ENCODE results near the gene STK11IP. TPM values are rescaled to one million over a fixed set of nuclear protein-coding genes. Genes with fewer than 3 reads are reported as not detected.

Gene STK11IP
- total and polyA plus RNA-seq, 10 of the 15 experiments (the other 5 are each of a cell fraction or from before 2014, with no cell fraction given) = 0.42 to 24.0 (median 11.4) TPM

Small RNA genes within 50 kb of the gene (microRNA-seq; reads per million reads assigned to microRNA genes)
- gene MIR3132 = not detected

Small RNA genes within 50 kb of the gene (small RNA-seq; reads per million reads assigned to genes)
- gene MIR3132 (not detected), gene RN7SKP213 (not detected)

Other genes with a start within 250 kb of the STK11IP start
Only the 7 nearest of the 10 such genes appear.
- gene GMPPA, start 99.0 kb upstream of the STK11IP start, total RNA-seq (2014; rRNA removed) = 44.6 and 45.9 TPM in 2 replicates
- 23.4 and 24.4 TPM in 2 replicates for gene GMPPA, start 99.0 kb upstream of the STK11IP start, total RNA-seq (2014; rRNA removed; fragmentation: Illumina TruSeq; extraction: Trizol)
- 37.6 and 45.3 TPM in 2 replicates for gene GMPPA, start 99.0 kb upstream of the STK11IP start, total RNA-seq (2021)
- 31.1 and 53.6 TPM in 2 replicates for gene GMPPA, start 99.0 kb upstream of the STK11IP start, polyA plus RNA-seq (2011; rRNA removed)
- gene GMPPA, start 99.0 kb upstream of the STK11IP start, polyA plus RNA-seq (2014; fragmentation: Illumina TruSeq; extraction: Trizol) = 35.6 and 38.9 TPM in 2 replicates
- 10 to 100 TPM in 1 of 2 experiments, 1 to 10 TPM in 1; 1.9 to 10.2 TPM for gene GMPPA, start 99.0 kb upstream of the STK11IP start, polyA plus RNA-seq (2014; fragmentation: Nextera tagmentation; extraction: Ambion mirVana)
- gene GMPPA, start 99.0 kb upstream of the STK11IP start, polyA plus RNA-seq (2014; rRNA removed) = 49.9 and 54.5 TPM in 2 replicates
- 10 to 100 TPM; 66.8 to 83.2 TPM for gene GMPPA, start 99.0 kb upstream of the STK11IP start, polyA plus RNA-seq (2016; fragmentation: Nextera tagmentation; extraction: Ambion mirVana)
- gene ASIC4, start 83.4 kb upstream of the STK11IP start, total RNA-seq (2014; rRNA removed) = not detected in 2 replicates
- gene ASIC4, start 83.4 kb upstream of the STK11IP start, total RNA-seq (2014; rRNA removed; fragmentation: Illumina TruSeq; extraction: Trizol) = not detected in 2 replicates
- gene ASIC4, start 83.4 kb upstream of the STK11IP start, total RNA-seq (2021) = not detected in 2 replicates
- not detected in 2 replicates for gene ASIC4, start 83.4 kb upstream of the STK11IP start, polyA plus RNA-seq (2011; rRNA removed)
- 0.01 TPM in 1 of 2 replicates, not detected in the other for gene ASIC4, start 83.4 kb upstream of the STK11IP start, polyA plus RNA-seq (2014; fragmentation: Illumina TruSeq; extraction: Trizol)
- gene ASIC4, start 83.4 kb upstream of the STK11IP start, polyA plus RNA-seq (2014; fragmentation: Nextera tagmentation; extraction: Ambion mirVana) = not detected
- not detected in 2 replicates for gene ASIC4, start 83.4 kb upstream of the STK11IP start, polyA plus RNA-seq (2014; rRNA removed)
- gene ASIC4, start 83.4 kb upstream of the STK11IP start, polyA plus RNA-seq (2016; fragmentation: Nextera tagmentation; extraction: Ambion mirVana) = not detected
- gene CHPF, start 54.0 kb upstream of the STK11IP start, total RNA-seq (2014; rRNA removed) = 12.5 and 15.2 TPM in 2 replicates
- 1.2 and 2.0 TPM in 2 replicates for gene CHPF, start 54.0 kb upstream of the STK11IP start, total RNA-seq (2014; rRNA removed; fragmentation: Illumina TruSeq; extraction: Trizol)
- gene CHPF, start 54.0 kb upstream of the STK11IP start, total RNA-seq (2021) = 11.6 and 12.2 TPM in 2 replicates
- 0.89 and 2.2 TPM in 2 replicates for gene CHPF, start 54.0 kb upstream of the STK11IP start, polyA plus RNA-seq (2011; rRNA removed)
- 0.16 and 0.75 TPM in 2 replicates for gene CHPF, start 54.0 kb upstream of the STK11IP start, polyA plus RNA-seq (2014; fragmentation: Illumina TruSeq; extraction: Trizol)
- under 1 TPM in 1 of 2 experiments, not detected in 1; 0.09 TPM for gene CHPF, start 54.0 kb upstream of the STK11IP start, polyA plus RNA-seq (2014; fragmentation: Nextera tagmentation; extraction: Ambion mirVana)
- 8.3 and 11.5 TPM in 2 replicates for gene CHPF, start 54.0 kb upstream of the STK11IP start, polyA plus RNA-seq (2014; rRNA removed)
- gene CHPF, start 54.0 kb upstream of the STK11IP start, polyA plus RNA-seq (2016; fragmentation: Nextera tagmentation; extraction: Ambion mirVana) = 10 to 100 TPM; 14.2 to 17.4 TPM
- gene TMEM198, start 53.8 kb upstream of the STK11IP start, total RNA-seq (2014; rRNA removed) = 0.49 and 0.73 TPM in 2 replicates
- 0.23 and 0.27 TPM in 2 replicates for gene TMEM198, start 53.8 kb upstream of the STK11IP start, total RNA-seq (2014; rRNA removed; fragmentation: Illumina TruSeq; extraction: Trizol)
- gene TMEM198, start 53.8 kb upstream of the STK11IP start, total RNA-seq (2021) = 1.1 and 1.2 TPM in 2 replicates
- 0.23 and 0.56 TPM in 2 replicates for gene TMEM198, start 53.8 kb upstream of the STK11IP start, polyA plus RNA-seq (2011; rRNA removed)
- gene TMEM198, start 53.8 kb upstream of the STK11IP start, polyA plus RNA-seq (2014; fragmentation: Illumina TruSeq; extraction: Trizol) = 0.16 TPM in 1 of 2 replicates, not detected in the other
- gene TMEM198, start 53.8 kb upstream of the STK11IP start, polyA plus RNA-seq (2014; fragmentation: Nextera tagmentation; extraction: Ambion mirVana) = not detected
- gene TMEM198, start 53.8 kb upstream of the STK11IP start, polyA plus RNA-seq (2014; rRNA removed) = 1.2 TPM in 2 replicates
- gene TMEM198, start 53.8 kb upstream of the STK11IP start, polyA plus RNA-seq (2016; fragmentation: Nextera tagmentation; extraction: Ambion mirVana) = under 1 TPM; 0.46 to 0.92 TPM
- gene OBSL1, start 26.3 kb upstream of the STK11IP start, total RNA-seq (2014; rRNA removed) = not detected in 2 replicates
- not detected in 2 replicates for gene OBSL1, start 26.3 kb upstream of the STK11IP start, total RNA-seq (2014; rRNA removed; fragmentation: Illumina TruSeq; extraction: Trizol)
- gene OBSL1, start 26.3 kb upstream of the STK11IP start, total RNA-seq (2021) = 0.48 and 0.77 TPM in 2 replicates
- not detected in 2 replicates for gene OBSL1, start 26.3 kb upstream of the STK11IP start, polyA plus RNA-seq (2011; rRNA removed)
- gene OBSL1, start 26.3 kb upstream of the STK11IP start, polyA plus RNA-seq (2014; fragmentation: Illumina TruSeq; extraction: Trizol) = not detected in 2 replicates
- not detected for gene OBSL1, start 26.3 kb upstream of the STK11IP start, polyA plus RNA-seq (2014; fragmentation: Nextera tagmentation; extraction: Ambion mirVana)
- gene OBSL1, start 26.3 kb upstream of the STK11IP start, polyA plus RNA-seq (2014; rRNA removed) = not detected in 2 replicates
- under 1 TPM in 1 of 2 experiments, not detected in 1; 0.14 TPM for gene OBSL1, start 26.3 kb upstream of the STK11IP start, polyA plus RNA-seq (2016; fragmentation: Nextera tagmentation; extraction: Ambion mirVana)
- not detected in 2 replicates for gene INHA, start 25.5 kb upstream of the STK11IP start, total RNA-seq (2014; rRNA removed)
- gene INHA, start 25.5 kb upstream of the STK11IP start, total RNA-seq (2014; rRNA removed; fragmentation: Illumina TruSeq; extraction: Trizol) = not detected in 2 replicates
- not detected in 2 replicates for gene INHA, start 25.5 kb upstream of the STK11IP start, total RNA-seq (2021)
- not detected in 2 replicates for gene INHA, start 25.5 kb upstream of the STK11IP start, polyA plus RNA-seq (2011; rRNA removed)
- not detected in 2 replicates for gene INHA, start 25.5 kb upstream of the STK11IP start, polyA plus RNA-seq (2014; fragmentation: Illumina TruSeq; extraction: Trizol)
- gene INHA, start 25.5 kb upstream of the STK11IP start, polyA plus RNA-seq (2014; fragmentation: Nextera tagmentation; extraction: Ambion mirVana) = not detected
- gene INHA, start 25.5 kb upstream of the STK11IP start, polyA plus RNA-seq (2014; rRNA removed) = not detected in 2 replicates
- not detected for gene INHA, start 25.5 kb upstream of the STK11IP start, polyA plus RNA-seq (2016; fragmentation: Nextera tagmentation; extraction: Ambion mirVana)
- not detected in 2 replicates for gene SLC4A3, start 29.8 kb downstream of the STK11IP start, total RNA-seq (2014; rRNA removed)
- not detected in 2 replicates for gene SLC4A3, start 29.8 kb downstream of the STK11IP start, total RNA-seq (2014; rRNA removed; fragmentation: Illumina TruSeq; extraction: Trizol)
- gene SLC4A3, start 29.8 kb downstream of the STK11IP start, total RNA-seq (2021) = 0.05 TPM in 1 of 2 replicates, not detected in the other
- gene SLC4A3, start 29.8 kb downstream of the STK11IP start, polyA plus RNA-seq (2011; rRNA removed) = 0.05 TPM in 1 of 2 replicates, not detected in the other
- not detected in 2 replicates for gene SLC4A3, start 29.8 kb downstream of the STK11IP start, polyA plus RNA-seq (2014; fragmentation: Illumina TruSeq; extraction: Trizol)
- not detected for gene SLC4A3, start 29.8 kb downstream of the STK11IP start, polyA plus RNA-seq (2014; fragmentation: Nextera tagmentation; extraction: Ambion mirVana)
- not detected in 2 replicates for gene SLC4A3, start 29.8 kb downstream of the STK11IP start, polyA plus RNA-seq (2014; rRNA removed)
- under 1 TPM in 1 of 2 experiments, not detected in 1; 0.08 TPM for gene SLC4A3, start 29.8 kb downstream of the STK11IP start, polyA plus RNA-seq (2016; fragmentation: Nextera tagmentation; extraction: Ambion mirVana)